OCI-LY7 (cell line): Measurements from ENCODE around the gene SATB2.

Experiments
- CTCF ChIP-seq: fragments of 200-600 bp; sonication (generic); conservative IDR thresholded peaks from 2 replicates; pipeline ENCODE4 v1.5.1; 2014; ENCODE audit warnings: mild to moderate bottlenecking, antibody characterized with exemption, low read length, moderate library complexity, mixed read lengths
- EZH2phosphoT487 ChIP-seq: fragments of 200-600 bp; sonication (generic); IDR thresholded peaks from 2 replicates; pipeline ENCODE4 v1.6.1; 2018; ENCODE audit warnings: low read depth, borderline replicate concordance, mild to moderate bottlenecking, mixed run types, antibody characterized with exemption, low read length, moderate library complexity, mixed read lengths

GRCh38 chr2:199322151-199322550 lies 135.6 kb downstream of the SATB2 start:
- TF ChIP-seq CTCF (no peak), EZH2phosphoT487 (no peak)
